Colonic mucosa (tissue), 4 donors: ENCODE results near the gene ZNF763. TPM values are rescaled to one million over a fixed set of nuclear protein-coding genes. Genes with fewer than 3 reads are reported as not detected.
"Not testable (repeated sequence)": the region's sequence is repeated elsewhere in the genome, so short reads cannot be mapped to it uniquely, and the experiment has no call there.

Experiments
- DNase-seq: peaks from one replicate; pipeline ENCODE4 v3.0.0-alpha.2; 2020
- H3K27ac ChIP-seq: fragments of 200-600 bp; one replicate; pipeline ENCODE4 v1.8.0; 2021
- H3K27me3 ChIP-seq: fragments of 200-600 bp; one replicate; pipeline ENCODE4 v1.8.0; 2021
- H3K36me3 ChIP-seq: fragments of 200-600 bp; one replicate; pipeline ENCODE4 v1.8.0; 2021
- H3K4me1 ChIP-seq: fragments of 200-600 bp; one replicate; pipeline ENCODE4 v1.8.0; 2021; ENCODE audit warnings: mild to moderate bottlenecking
- H3K4me3 ChIP-seq: fragments of 200-600 bp; one replicate; pipeline ENCODE4 v1.8.0; 2021
- H3K9ac ChIP-seq, 2 donors: one replicate each; pipeline ENCODE4 v1.7.0; 2013; ENCODE audit warnings: control low read depth in 2 of 2, low read depth in 2 of 2, low read length in 2 of 2
- H3K9me3 ChIP-seq: fragments of 200-600 bp; one replicate; pipeline ENCODE4 v1.8.0; 2021
- CTCF ChIP-seq: fragments of 200-600 bp; IDR thresholded peaks from one replicate; pipeline ENCODE4 v1.8.0; 2022; ENCODE audit warnings: antibody characterized with exemption, mild to moderate bottlenecking
- intact Hi-C: fragments of 100-400 bp; cut with DNase I; formaldehyde crosslinking; loops from one replicate; pipeline ENCODE4 v1.14.1; 2022
- total RNA-seq, 2 donors: library from RNA; stranded (reverse); fragmentation: NEBNext Ultra II Directional in 1 of 2; extraction: Animal tissue kit (Norgen Biotek cat#: 25700) in 1 of 2; gene quantifications; one replicate each; pipeline ENCODE4 v1.2.1, GENCODE V29; 2021
- donor health status: healthy.
- donor health status: DM: no; HTN: no; CAD: no.
- donor health status: DM: no; HTN: no; CAD: no.

Gene ZNF763
- total RNA-seq, 2 donors from 2014 or later, result 2.5 to 4.1 TPM

- Histone ChIP-seq H3K9me3 (peaks cover 38% of the 10 kb centered on the region), H3K4me1 (no peaks in the 10 kb centered on the region), H3K4me3 (no peak overlapping the region), H3K9ac (no peak overlapping the region), H3K27me3 (no peaks in the 10 kb centered on the region), H3K36me3 (peaks cover 21% of the 10 kb centered on the region), H3K27ac (no peak overlapping the region)
- no peak for TF ChIP-seq CTCF
- intact Hi-C loops, result no loop called here
- no peak for DNase-seq
Measured at GRCh38 chr19:11944656-11945055, 20.2 kb upstream of the ZNF763 start.

- H3K27me3 ChIP-seq, result no peaks in the 10 kb centered on the region
- H3K9me3 ChIP-seq, result peaks cover 55% of the 10 kb centered on the region
- no peak overlapping the region for H3K9ac ChIP-seq
- H3K27ac ChIP-seq, result no peak overlapping the region
- no peak for TF ChIP-seq CTCF
- H3K4me1 ChIP-seq, result no peaks in the 10 kb centered on the region
- H3K4me3 ChIP-seq, result no peak overlapping the region
- peaks cover 21% of the 10 kb centered on the region for H3K36me3 ChIP-seq
- intact Hi-C loops, result no loop called here
- DNase-seq, result no peak
Measured at GRCh38 chr19:11948646-11949045, 16.2 kb upstream of the ZNF763 start.

GRCh38 chr19:11949201-11949600, 15.6 kb upstream of the ZNF763 start:
- no peak overlapping the region for H3K4me3 ChIP-seq
- no peaks in the 10 kb centered on the region for H3K4me1 ChIP-seq
- no peaks in the 10 kb centered on the region for H3K27me3 ChIP-seq
- no peak for DNase-seq
- H3K36me3 ChIP-seq, result peaks cover 21% of the 10 kb centered on the region
- no peak for TF ChIP-seq CTCF
- intact Hi-C loops, result no loop called here
- peaks cover 55% of the 10 kb centered on the region for H3K9me3 ChIP-seq
- H3K9ac ChIP-seq, result no peak overlapping the region
- H3K27ac ChIP-seq, result no peak overlapping the region

GRCh38 chr19:11949614-11950080, 15.2 kb upstream of the ZNF763 start:
- H3K27me3 ChIP-seq, H3K9ac ChIP-seq, DNase-seq, H3K27ac ChIP-seq, H3K4me1 ChIP-seq, intact Hi-C loops, H3K4me3 ChIP-seq: not testable (repeated sequence)
- Histone ChIP-seq H3K9me3 (peaks cover 55% of the 10 kb centered on the region), H3K36me3 (peaks cover 21% of the 10 kb centered on the region)

- no peaks in the 10 kb centered on the region for H3K27me3 ChIP-seq
- no peak overlapping the region for H3K4me3 ChIP-seq
- peaks cover 21% of the 10 kb centered on the region for H3K36me3 ChIP-seq
- no peak for DNase-seq
- TF ChIP-seq CTCF, result no peak
- peaks cover 51% of the 10 kb centered on the region for H3K9me3 ChIP-seq
- no peak overlapping the region for H3K27ac ChIP-seq
- H3K9ac ChIP-seq, result no peak overlapping the region
- intact Hi-C loops, result no loop called here
- H3K4me1 ChIP-seq, result no peaks in the 10 kb centered on the region
Measured at GRCh38 chr19:11950312-11950711, 14.5 kb upstream of the ZNF763 start.

- H3K27ac ChIP-seq, result peak overlapping the region; percentile 92
- H3K4me3 ChIP-seq, result no peak overlapping the region
- peaks cover 7% of the 10 kb centered on the region for H3K4me1 ChIP-seq
- no peaks in the 10 kb centered on the region for H3K36me3 ChIP-seq
- DNase-seq, result peak; percentile 87
- peak; percentile 71 for TF ChIP-seq CTCF
- H3K9me3 ChIP-seq, result no peaks in the 10 kb centered on the region
- H3K27me3 ChIP-seq, result no peaks in the 10 kb centered on the region
- intact Hi-C loops, result loop anchor here (2.0 kb wide), 1 partner anchor 23 kb away; no protein-coding TSS in a partner anchor
- H3K9ac ChIP-seq, result peak overlapping the region in 1 of 2 donors; percentile 41
Measured at GRCh38 chr19:11963566-11964355, 1.1 kb upstream of the ZNF763 start.
